HepG2 (cell line): ENCODE measurements around the gene CALD1. TPM values are rescaled to one million over a fixed set of nuclear protein-coding genes. Genes with fewer than 3 reads are reported as not detected.

Experiments used
- ATAC-seq: fragments of 200-7000 bp; cut with Tn5 transposase; 3 replicates; pipeline ENCODE4 v1.9.1; 2020; ENCODE audit warnings: mild to moderate bottlenecking, moderate library complexity
- BruUV-seq: library from RNA; stranded (reverse); fragments of 400-500 nt; replicated peaks from 2 replicates; lab custom pipeline; 2021; lab: Mats Ljungman, UMichigan
- CTCF ChIA-PET: fragments of 300-600 bp; formaldehyde crosslinking; extraction: SDS; loops from one replicate; lab custom pipeline; 2021; ENCODE audit warnings: low total read pairs, inconsistent platforms, low intra/inter-chr PET ratio; lab: Yijun Ruan, JAX
- POLR2A ChIA-PET: fragments of 350-600 bp; sonication (Branson Sonifier 250); formaldehyde crosslinking; loops from one replicate; lab custom pipeline; 2020; ENCODE audit warnings: antibody characterized with exemption, inconsistent platforms; lab: Yijun Ruan, JAX
- DNase-seq: peaks from one replicate; pipeline ENCODE4 v3.0.0-alpha.2; 2015; ENCODE audit warnings: low spot score
- FAIRE-seq: peaks from 3 replicates; lab custom pipeline; 2011; peaks lifted over from hg19 to GRCh38; lab: Jason Lieb, UNC
- H2AFZ ChIP-seq: one replicate; pipeline ENCODE4 v1.6.1; 2011; ENCODE audit warnings: low read length, inconsistent platforms
- H3K27ac ChIP-seq: fragments of 300-600 bp; 3 replicates; pipeline ENCODE4 v1.8.0; 2011; ENCODE audit warnings: mixed run types, mild to moderate bottlenecking, mixed read lengths, low read length, inconsistent platforms; ENCODE audit not compliant: insufficient read depth; ENCODE audit errors: extremely low read length
- H3K27me3 ChIP-seq, 2 experiments: fragments of 200-600 bp in 1 of 2; 2 replicates in 1 of 2; 3 replicates in 1 of 2; pipeline versions ENCODE4 v1.6.0 to v1.8.0; 2011; ENCODE audit warnings: low read length in 2 of 2, mild to moderate bottlenecking in 2 of 2, moderate library complexity in 2 of 2, inconsistent platforms in 1 of 2; ENCODE audit not compliant: insufficient read depth in 2 of 2, control insufficient read depth in 1 of 2
- H3K36me3 ChIP-seq, 2 experiments: fragments of 200-600 bp in 1 of 2; replicated peaks in 1 of 2; 2 replicates in 1 of 2; 3 replicates in 1 of 2; pipeline versions ENCODE4 v1.5.1 to v1.8.0; 2011; ENCODE audit warnings: low read length in 2 of 2, inconsistent platforms in 1 of 2; ENCODE audit not compliant: insufficient read depth in 2 of 2, control insufficient read depth in 1 of 2
- H3K4me1 ChIP-seq: 2 replicates; pipeline ENCODE4 v1.5.1; 2012; ENCODE audit warnings: low read length, inconsistent platforms; ENCODE audit not compliant: insufficient read depth
- H3K4me2 ChIP-seq: 2 replicates; pipeline ENCODE4 v1.6.0; 2011; ENCODE audit warnings: low read depth, low read length, inconsistent platforms
- H3K4me3 ChIP-seq, 3 experiments: fragments of 200-600 bp in 1 of 3; sonication (generic), shearing (Covaris generic) in 1 of 3; replicated peaks in 1 of 3; 2 replicates each; pipeline ENCODE4 v1.5.1; 2011 to 2016; ENCODE audit warnings: low read length in 3 of 3, inconsistent platforms in 2 of 3, low read depth in 2 of 3, mild to moderate bottlenecking in 2 of 3, control low read depth in 1 of 3, mixed read lengths in 1 of 3; ENCODE audit not compliant: insufficient read depth in 1 of 3
- H3K79me2 ChIP-seq: one replicate; pipeline ENCODE4 v1.6.1; 2011; ENCODE audit warnings: low read length, inconsistent platforms; ENCODE audit not compliant: insufficient read depth
- H3K9ac ChIP-seq: 2 replicates; pipeline ENCODE4 v1.6.0; 2011; ENCODE audit warnings: mild to moderate bottlenecking, low read depth, low read length, inconsistent platforms; ENCODE audit not compliant: insufficient read depth
- H3K9me3 ChIP-seq: 2 replicates; pipeline ENCODE4 v1.5.1; 2012; ENCODE audit warnings: mild to moderate bottlenecking, low read length
- H4K20me1 ChIP-seq: 2 replicates; pipeline ENCODE4 v1.6.0; 2011; ENCODE audit warnings: inconsistent platforms, mild to moderate bottlenecking, low read length, moderate library complexity; ENCODE audit not compliant: insufficient read depth
- EED ChIP-seq: sonication (generic); formaldehyde crosslinking; IDR thresholded peaks from 2 replicates; pipeline ENCODE4 v1.5.0; 2020; ENCODE audit warnings: mild to moderate bottlenecking, missing genetic modification reagents
- FOXK1 ChIP-seq: sonication (generic); formaldehyde crosslinking; IDR thresholded peaks from 2 replicates; pipeline ENCODE4 v1.4.0; 2020; ENCODE audit warnings: low read depth, missing genetic modification reagents, borderline replicate concordance
- GATAD1 ChIP-seq: IDR thresholded peaks from 2 replicates; pipeline ENCODE4 v1.6.1; 2016; ENCODE audit warnings: missing genetic modification reagents, missing compliant biosample characterization
- NONO ChIP-seq, 2 experiments: fragments of 450-650 bp in 1 of 2; sonication (generic) in 1 of 2; formaldehyde crosslinking in 1 of 2; IDR thresholded peaks in 1 of 2; conservative IDR thresholded peaks in 1 of 2; 2 replicates each; pipeline versions ENCODE4 v1.6.1 to v1.8.0; 2017 to 2022; ENCODE audit warnings: mild to moderate bottlenecking in 1 of 2, missing genetic modification reagents in 1 of 2, moderate library complexity in 1 of 2
- NR2F6 ChIP-seq, 2 experiments: IDR thresholded peaks; 2 replicates each; pipeline ENCODE4 v1.6.1; 2016; ENCODE audit warnings: antibody characterized with exemption in 1 of 2, mild to moderate bottlenecking in 1 of 2
- SNAPC2 ChIP-seq: sonication (generic); formaldehyde crosslinking; IDR thresholded peaks from 2 replicates; pipeline ENCODE4 v1.8.1; 2022; ENCODE audit warnings: mild to moderate bottlenecking, missing genetic modification reagents
- SP1 ChIP-seq, 2 experiments: fragments of 450-650 bp in 1 of 2; sonication (generic) in 1 of 2; formaldehyde crosslinking in 1 of 2; IDR thresholded peaks; 2 replicates each; pipeline versions ENCODE4 v1.4.0 to v1.6.1; 2016 to 2020; ENCODE audit warnings: missing genetic modification reagents in 1 of 2
- WGBS: methylation state at CpG from one replicate; pipeline ENCODE4 v1.1.6; 2017; ENCODE audit warnings: low lambda C conversion rate; 5-methylcytosine and 5-hydroxymethylcytosine counted together
- in situ Hi-C: cut with HindIII; loops from 2 replicates; pipeline ENCODE4 v1.10.0; 2017; ENCODE audit warnings: low pct_unique_long_range_greater_than_20kb; ENCODE audit not compliant: extremely low pct_ligation_motif_present
- intact Hi-C: fragments of 100-400 bp; cut with micrococcal nuclease; formaldehyde crosslinking; loops from one replicate; pipeline ENCODE4 v1.10.0; 2022; ENCODE audit not compliant: unreplicated experiment
- polyA plus RNA-seq, 8 experiments: library from polyadenylated mRNA; depleted of rRNA in 3 of 8; stranded (reverse) in 7 of 8; unstranded in 1 of 8; fragments of >200 nt; fragmentation: Illumina TruSeq in 4 of 8; extraction: Trizol in 4 of 8; gene quantifications; 2 replicates each; pipeline versions ENCODE4 v1.2.1 to v1.2.3, GENCODE V29; 2011 to 2016; ENCODE audit warnings: low read depth in 4 of 8, missing spikeins in 1 of 8, mixed read lengths in 1 of 8; ENCODE audit not compliant: insufficient read depth in 1 of 8
- total RNA-seq, 5 experiments: library from RNA; depleted of rRNA; stranded (reverse); fragments of >200 nt; fragmentation: Illumina TruSeq; extraction: Trizol; gene quantifications; 2 replicates each; pipeline ENCODE4 v1.2.3, GENCODE V29; 2016; ENCODE audit warnings: low read depth in 1 of 5
- TF ChIP-seq, protein P1 (sequence below): IDR thresholded peaks from 2 replicates; pipeline ENCODE4 v1.6.1; 2016; ENCODE audit warnings: low read depth, control low read depth

Gene CALD1
- total and polyA plus RNA-seq, 2 of the 13 experiments (the other 11 are each of a cell fraction or from before 2014, with no cell fraction given): 53.0 to 112 TPM

DNA sequence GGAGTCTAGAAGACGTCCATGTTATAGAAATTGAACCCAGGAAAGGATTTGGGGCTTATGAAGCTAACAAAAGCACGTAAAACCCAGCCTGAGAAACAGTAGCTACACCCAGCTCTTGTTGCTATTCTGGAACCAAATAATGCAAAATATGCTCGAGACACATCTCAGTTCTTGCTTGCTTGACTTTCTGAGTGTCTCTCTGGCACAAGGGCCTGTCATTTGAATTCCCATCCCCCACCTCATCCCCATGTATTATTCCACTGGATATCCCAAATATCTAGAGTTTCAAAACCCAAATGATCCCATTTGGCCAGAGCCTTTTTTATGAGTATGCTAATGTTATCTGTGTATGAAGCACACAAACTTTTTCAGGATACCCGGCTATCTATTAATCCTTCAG lies 158.7 kb downstream of the CALD1 start:
- Histone ChIP-seq H3K4me2 (no peak overlapping the region), H3K4me3 (no peak overlapping the region), H3K36me3 (peaks cover 17 to 45% of the 10 kb centered on the region in 2 experiments; a peak in 4 of 5 replicates), H3K27me3 (no peaks in the 10 kb centered on the region), H3K27ac (no peak overlapping the region), H3K79me2 (no peaks in the 10 kb centered on the region), H3K4me1 (peaks cover 27% of the 10 kb centered on the region), H3K9ac (no peak overlapping the region), H3K9me3 (no peaks in the 10 kb centered on the region), H2AFZ (no peak overlapping the region), H4K20me1 (no peaks in the 10 kb centered on the region)
- intact Hi-C loops: no loop called here
- TF ChIP-seq, protein P1, sequence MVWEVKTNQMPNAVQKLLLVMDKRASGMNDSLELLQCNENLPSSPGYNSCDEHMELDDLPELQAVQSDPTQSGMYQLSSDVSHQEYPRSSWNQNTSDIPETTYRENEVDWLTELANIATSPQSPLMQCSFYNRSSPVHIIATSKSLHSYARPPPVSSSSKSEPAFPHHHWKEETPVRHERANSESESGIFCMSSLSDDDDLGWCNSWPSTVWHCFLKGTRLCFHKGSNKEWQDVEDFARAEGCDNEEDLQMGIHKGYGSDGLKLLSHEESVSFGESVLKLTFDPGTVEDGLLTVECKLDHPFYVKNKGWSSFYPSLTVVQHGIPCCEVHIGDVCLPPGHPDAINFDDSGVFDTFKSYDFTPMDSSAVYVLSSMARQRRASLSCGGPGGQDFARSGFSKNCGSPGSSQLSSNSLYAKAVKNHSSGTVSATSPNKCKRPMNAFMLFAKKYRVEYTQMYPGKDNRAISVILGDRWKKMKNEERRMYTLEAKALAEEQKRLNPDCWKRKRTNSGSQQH (CRISPR knock-in tag): no peak
- TF ChIP-seq NR2F6 (IDR thresholded peaks at IDR 0.05) (no peak), NR2F6 (CRISPR knock-in tag; IDR thresholded peaks at IDR 0.05) (no peak), NONO (IDR thresholded peaks at IDR 0.05) (no peak), NONO (CRISPR knock-in tag; conservative IDR thresholded peaks at IDR 0.05) (no peak), SNAPC2 (CRISPR knock-in tag) (no peak), GATAD1 (CRISPR knock-in tag) (no peak), EED (CRISPR knock-in tag) (no peak), SP1 (IDR thresholded peaks at IDR 0.05) (no peak), SP1 (CRISPR knock-in tag; IDR thresholded peaks at IDR 0.05) (no peak), FOXK1 (no peak)
- FAIRE-seq (no peak), DNase-seq (no peak), ATAC-seq (no peak)
- ChIA-PET CTCF (no interaction called here), POLR2A (no interaction called here)
- in situ Hi-C loops: no loop called here
- BruUV-seq: no TSS peak
- 94% methylated on average over 4 of the region's 4 CpGs for WGBS
